ENCODE data around the gene BMP7. TPM values are rescaled to one million over a fixed set of nuclear protein-coding genes. Genes with fewer than 3 reads are reported as not detected.

BMP7 gene
- total and polyA plus RNA-seq, 2 of the 8 experiments (the other 6 are each of a cell fraction or from before 2014, with no cell fraction given), result 9.2 to 14.7 TPM

DNA sequence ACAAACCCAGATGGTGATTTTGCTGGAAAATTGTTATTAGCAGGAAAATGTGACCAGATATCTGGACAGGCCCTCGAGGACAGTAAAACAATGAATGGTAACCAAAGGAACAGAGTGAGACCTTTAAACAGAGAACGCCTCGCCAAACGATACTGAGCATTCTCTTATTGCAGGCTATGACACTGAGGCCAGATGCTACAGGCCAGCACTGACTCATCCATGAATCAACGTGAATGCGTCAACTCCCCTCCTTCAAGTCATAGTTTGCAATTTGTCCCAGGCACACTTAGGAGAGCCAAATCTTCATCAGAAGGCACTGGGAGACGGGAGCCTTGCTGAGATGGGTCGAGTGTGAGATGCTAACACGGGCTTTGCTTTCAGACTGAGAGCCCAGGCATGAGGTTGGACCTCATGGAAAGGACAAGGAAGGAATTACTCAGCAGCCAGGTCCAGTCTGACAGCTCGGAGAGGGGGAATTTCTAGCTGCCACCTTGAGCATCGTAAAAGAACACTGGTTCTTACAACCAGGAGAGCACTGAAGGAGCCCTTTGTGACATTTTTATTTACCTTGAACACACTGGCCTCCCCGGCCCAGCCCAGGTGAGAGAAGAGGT lies 60.7 kb downstream of the BMP7 start:
- H4K91ac ChIP-seq (replicated peaks; ENCODE audit: insufficient read length, low read length), result no peak overlapping the region
- H3K56ac ChIP-seq (replicated peaks; ENCODE audit: insufficient read length, low read depth, low read length), result no peak overlapping the region
- no peak overlapping the region for H3K27ac ChIP-seq (ENCODE audit: low read depth, low read length)
- no peak overlapping the region for H3K4me2 ChIP-seq (ENCODE audit: insufficient read depth in 1 of 2, low read depth in 2 of 2, low read length in 2 of 2)
- no peak overlapping the region for H2BK20ac ChIP-seq (ENCODE audit: low read length)
- H3K23ac ChIP-seq (ENCODE audit: insufficient read length), result no peak overlapping the region
- no peaks in the 10 kb centered on the region for H3K79me1 ChIP-seq (ENCODE audit: low read depth, low read length)
- H2BK15ac ChIP-seq (ENCODE audit: low read length), result 0 out of 2 replicates have a peak overlapping the region, but pooled peaks have one; percentile 11
- no peak for FAIRE-seq
- DNase-seq (ENCODE audit: low read depth in 1 of 2, low spot score in 2 of 2), result no peak
- WGBS, 2 experiments (ENCODE audit: extremely low coverage in 1 of 2, insufficient coverage in 1 of 2, insufficient read length in 1 of 2, insufficient replicate concordance in 2 of 2, low coverage in 1 of 2, low lambda C conversion rate in 2 of 2, missing lambda C conversion rate in 1 of 2), result 79% methylated on average over 12 of the region's 12 CpGs; no CpG with 5 or more reads in 1 of the 2 experiments
- no peaks in the 10 kb centered on the region for H3K9me3 ChIP-seq (ENCODE audit: insufficient read depth in 2 of 2, low read depth in 1 of 2, low read length in 1 of 2)
- no peak overlapping the region for H4K8ac ChIP-seq (ENCODE audit: extremely low read depth, insufficient read depth, low read length)
- no peak overlapping the region for H4K5ac ChIP-seq (ENCODE audit: insufficient read length, low read depth, low read length)
- no peaks in the 10 kb centered on the region for H3K79me2 ChIP-seq (ENCODE audit: control insufficient read depth in 1 of 2, insufficient read depth in 2 of 2, low read length in 2 of 2)
- no peak overlapping the region for H3K4me3 ChIP-seq (ENCODE audit: extremely low read depth in 1 of 4, insufficient read depth in 2 of 4, low read depth in 3 of 4, low read length in 4 of 4)
- POLR2A ChIA-PET (ENCODE audit: partially characterized antibody), result no interaction called here
- no peak overlapping the region for H2BK5ac ChIP-seq (ENCODE audit: low read depth, low read length)
- no peak for TF ChIP-seq KDM5A (IDR thresholded peaks at IDR 0.05; ENCODE audit: low read length)
- TF ChIP-seq, protein P1, sequence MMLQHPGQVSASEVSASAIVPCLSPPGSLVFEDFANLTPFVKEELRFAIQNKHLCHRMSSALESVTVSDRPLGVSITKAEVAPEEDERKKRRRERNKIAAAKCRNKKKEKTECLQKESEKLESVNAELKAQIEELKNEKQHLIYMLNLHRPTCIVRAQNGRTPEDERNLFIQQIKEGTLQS (IDR thresholded peaks at IDR 0.05; ENCODE audit: insufficient read depth, low read depth, low read length), result no peak
- TF ChIP-seq RNF2 (IDR thresholded peaks at IDR 0.05; ENCODE audit: borderline replicate concordance, low read depth, low read length, missing control alignments, poor library complexity, severe bottlenecking), result no peak
- no peak for TF ChIP-seq JUN (IDR thresholded peaks at IDR 0.05; ENCODE audit: low read depth, low read length)
- TF ChIP-seq CBX8 (IDR thresholded peaks at IDR 0.05; ENCODE audit: borderline replicate concordance, low read depth, low read length), result no peak
- no peak for TF ChIP-seq ZNF274 (IDR thresholded peaks at IDR 0.05; ENCODE audit: borderline replicate concordance, extremely low read depth, low read length)
- no peak for TF ChIP-seq SP4 (IDR thresholded peaks at IDR 0.05; ENCODE audit: low read length)
- no peak for TF ChIP-seq CEBPB (IDR thresholded peaks at IDR 0.05; ENCODE audit: low read depth, low read length)
- no peak for TF ChIP-seq FOSL1 (IDR thresholded peaks at IDR 0.05; ENCODE audit: insufficient read depth, low read depth, low read length)
- no peak for TF ChIP-seq CHD1 (IDR thresholded peaks at IDR 0.05; ENCODE audit: low read depth, low read length)
- no peak for TF ChIP-seq SIRT6 (IDR thresholded peaks at IDR 0.05; ENCODE audit: low read length)
- H3K4me1 ChIP-seq (replicated peaks in 1 of 4; ENCODE audit: control insufficient read depth in 3 of 4, insufficient read depth in 4 of 4, low read length in 3 of 4), result peaks cover 0 to 6% (median 0%) of the 10 kb centered on the region in 4 experiments; a peak in 3 of 7 replicates
- H3K18ac ChIP-seq (ENCODE audit: extremely low read depth, low read length), result no peak overlapping the region
- H2AFZ ChIP-seq (ENCODE audit: low read length), result no peak overlapping the region
- H2BK120ac ChIP-seq (replicated peaks; ENCODE audit: low read depth, low read length), result no peak overlapping the region
- no peak overlapping the region for H3K4ac ChIP-seq (replicated peaks; ENCODE audit: insufficient read length, low read depth, low read length)
- H2BK12ac ChIP-seq (ENCODE audit: low read depth, low read length), result no peak overlapping the region
- CTCF ChIA-PET (ENCODE audit: partially characterized antibody), result no interaction called here
- no peaks in the 10 kb centered on the region; a peak in 1 of 8 replicates for H3K36me3 ChIP-seq (ENCODE audit: control insufficient read depth in 2 of 4, insufficient read depth in 4 of 4, low read length in 3 of 4)
- H4K20me1 ChIP-seq (replicated peaks in 1 of 2; ENCODE audit: control insufficient read depth in 1 of 2, insufficient read depth in 2 of 2, low read length in 2 of 2), result no peaks in the 10 kb centered on the region
- no peak overlapping the region for H3K14ac ChIP-seq (ENCODE audit: insufficient read length)
- no peak overlapping the region for H3K9ac ChIP-seq (replicated peaks in 1 of 4; ENCODE audit: extremely low read depth in 1 of 4, low read depth in 3 of 4, low read length in 3 of 4)
- H3K23me2 ChIP-seq (ENCODE audit: low read depth, low read length), result peaks cover 4% of the 10 kb centered on the region; the same call in 1 of the 2 replicates
- no peak overlapping the region for H2AK5ac ChIP-seq (ENCODE audit: low read depth, low read length)
- no peaks in the 10 kb centered on the region for H3K27me3 ChIP-seq (replicated peaks in 1 of 4; ENCODE audit: control insufficient read depth in 3 of 4, extremely low read depth in 1 of 4, insufficient read depth in 3 of 4, low read length in 3 of 4)

Data from H1 (cell line).